Brain microvascular endothelial cell (primary cell): ENCODE data around the gene CALU.

Experiments used
- DNase-seq: peaks from one replicate; pipeline ENCODE4 v3.0.0-alpha.2; 2020
- H3K27ac ChIP-seq: fragments of 250-450 bp; sonication (Bioruptor Pico); 2 replicates; pipeline ENCODE4 v1.5.1; 2020; ENCODE audit warnings: mild to moderate bottlenecking, moderate library complexity
- H3K27me3 ChIP-seq: fragments of 250-450 bp; sonication (Bioruptor Pico); replicated peaks from 2 replicates; pipeline ENCODE4 v1.5.1; 2020; ENCODE audit warnings: mild to moderate bottlenecking
- H3K36me3 ChIP-seq: fragments of 250-450 bp; sonication (Bioruptor Pico); replicated peaks from 2 replicates; pipeline ENCODE4 v1.5.1; 2020; ENCODE audit warnings: mild to moderate bottlenecking
- H3K4me3 ChIP-seq: 2 replicates; pipeline ENCODE4 v1.5.1; 2011; ENCODE audit warnings: low read depth, mild to moderate bottlenecking, control low read depth, low read length, moderate library complexity
- CTCF ChIP-seq: IDR thresholded peaks from 2 replicates; pipeline ENCODE4 v1.5.1; 2011; ENCODE audit warnings: low read depth, mild to moderate bottlenecking, moderate library complexity, low read length, control low read depth, inconsistent platforms; ENCODE audit errors: missing control alignments
- in situ Hi-C: cut with HindIII; loops from 2 replicates; pipeline ENCODE4 v1.10.0; 2017; ENCODE audit warnings: low sequenced_read_pairs, low pct_ligation_motif_present

The CALU gene

DNA sequence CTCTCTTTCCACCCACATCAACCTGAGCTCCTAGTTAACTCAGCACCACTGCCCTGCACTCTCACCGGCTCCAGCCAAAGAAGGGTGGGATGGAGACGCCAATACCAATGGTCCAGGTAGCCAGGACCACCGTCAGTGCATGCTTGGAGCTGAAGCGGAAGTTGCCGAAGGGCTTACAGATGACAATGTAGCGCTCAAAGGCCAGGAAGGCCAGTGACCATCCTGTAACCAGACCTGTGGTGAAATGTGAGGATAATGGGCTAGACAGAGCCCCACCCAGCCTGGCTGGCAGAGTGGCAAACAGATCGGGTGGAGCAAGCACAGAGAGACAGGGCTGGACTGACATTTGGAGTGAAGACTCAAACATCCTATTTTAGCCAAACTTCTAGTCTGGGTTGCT lies 35.8 kb downstream of the CALU start:
- no peak for TF ChIP-seq CTCF
- no peak for DNase-seq
- H3K27ac ChIP-seq, result no peak overlapping the region
- H3K36me3 ChIP-seq, result peaks cover 49% of the 10 kb centered on the region
- no peaks in the 10 kb centered on the region for H3K27me3 ChIP-seq
- H3K4me3 ChIP-seq, result no peak overlapping the region
- in situ Hi-C loops, result no loop called here

DNA sequence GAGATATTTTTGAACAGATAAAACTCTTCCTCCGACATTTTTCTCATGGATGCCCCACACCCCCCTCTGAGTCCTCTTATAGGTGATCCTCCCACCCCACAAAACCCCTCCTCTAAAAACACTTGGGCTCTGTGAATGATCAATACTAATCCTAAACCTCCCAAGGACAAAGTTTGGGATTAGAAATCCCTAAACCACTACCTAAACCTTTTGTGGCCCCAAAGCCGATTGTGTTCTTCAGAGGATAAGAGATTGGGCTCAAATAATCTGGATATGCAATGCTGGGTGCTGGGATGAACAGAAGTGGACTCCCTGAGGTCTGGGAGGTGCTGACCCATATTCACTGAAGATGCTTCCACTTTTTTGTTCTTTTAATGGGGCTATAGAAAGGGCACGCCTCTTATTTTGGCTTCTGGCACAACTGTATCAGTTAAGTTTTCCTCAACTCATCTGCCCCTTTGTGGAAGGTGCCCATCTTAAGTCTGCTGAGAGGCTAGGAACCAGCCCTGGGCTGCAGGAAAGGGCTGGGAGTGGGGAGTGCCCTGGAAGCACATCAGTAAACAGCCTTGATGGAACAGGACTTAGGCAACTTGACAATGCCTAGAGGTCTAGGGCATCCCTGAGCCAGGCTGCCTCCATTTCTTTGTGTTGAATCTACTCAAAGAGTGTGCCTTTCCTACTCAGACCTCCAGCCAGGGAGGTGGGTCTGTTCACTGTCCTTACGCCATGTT lies 36.8 kb downstream of the CALU start, which contains the start of gene OPN1SW:
OPN1SW (minus strand) TSS at position 51 of the 731 bp plus-strand sequence; CDS start at position 38, 13 bp downstream.
- no peak for DNase-seq
- Histone ChIP-seq H3K27ac (no peak within 1 kb of the TSS), H3K27me3 (no peaks in the 10 kb centered on the region), H3K36me3 (peaks cover 39% of the 10 kb centered on the region), H3K4me3 (no peak within 1 kb of the TSS)
- no peak for TF ChIP-seq CTCF
- in situ Hi-C loops, result no loop called here

GRCh38 chr7:128777156-128778123 lies 38.3 kb downstream of the CALU start:
- H3K4me3 ChIP-seq, result no peak overlapping the region
- DNase-seq, result no peak
- in situ Hi-C loops, result no loop called here
- no peaks in the 10 kb centered on the region for H3K27me3 ChIP-seq
- H3K27ac ChIP-seq, result no peak overlapping the region
- peaks cover 25% of the 10 kb centered on the region for H3K36me3 ChIP-seq
- TF ChIP-seq CTCF, result no peak

GRCh38 chr7:128778946-128779345 lies 39.8 kb downstream of the CALU start:
- H3K4me3 ChIP-seq, result no peak overlapping the region

DNA sequence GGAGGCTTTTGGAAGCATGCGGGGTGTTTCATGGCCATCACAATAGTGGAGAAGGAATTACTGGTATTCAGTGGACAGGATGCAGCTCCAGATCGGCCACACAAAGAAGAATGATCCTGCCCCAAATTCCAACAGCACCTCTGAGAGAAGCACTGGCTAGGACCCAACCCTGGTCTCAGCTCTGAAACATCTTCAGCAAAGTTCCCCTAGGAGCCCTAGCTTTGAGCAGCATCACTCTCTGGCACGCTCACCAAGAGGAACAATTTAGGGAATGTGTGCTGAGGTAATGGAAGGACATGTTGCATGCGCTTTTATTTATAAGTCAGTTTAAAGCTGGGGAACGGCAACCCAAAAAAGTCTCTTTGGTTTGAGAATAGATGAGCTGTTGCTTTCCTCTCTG lies 42.0 kb downstream of the CALU start:
- TF ChIP-seq CTCF, result no peak
- Histone ChIP-seq H3K27me3 (no peaks in the 10 kb centered on the region), H3K27ac (no peak overlapping the region), H3K4me3 (no peak overlapping the region), H3K36me3 (no peaks in the 10 kb centered on the region)
- in situ Hi-C loops, result no loop called here
- DNase-seq, result no peak

More at GRCh38 chr7:128778946-128779345, 39.8 kb downstream of the CALU start:
- Histone ChIP-seq H3K27ac (no peak overlapping the region), H3K36me3 (peaks cover 13% of the 10 kb centered on the region), H3K27me3 (no peaks in the 10 kb centered on the region)
- TF ChIP-seq CTCF, result no peak
- in situ Hi-C loops, result no loop called here
- no peak for DNase-seq
